ENCODE data around the gene MS4A7. TPM values are rescaled to one million over a fixed set of nuclear protein-coding genes. Genes with fewer than 3 reads are reported as not detected.

The MS4A7 gene
- total RNA-seq, 1 donor: not detected

GRCh38 chr11:60370252-60370810, 8.0 kb upstream of the MS4A7 start:
- DNase-seq (ENCODE audit: low read depth): no peak

GRCh38 chr11:60370811-60371298, 7.5 kb upstream of the MS4A7 start:
- DNase-seq (ENCODE audit: low read depth): peak; percentile 33
- no peak for TF ChIP-seq CTCF (IDR thresholded peaks at IDR 0.05; ENCODE audit: insufficient read depth, low read depth, low read length)

More at GRCh38 chr11:60370252-60370810, 8.0 kb upstream of the MS4A7 start:
- TF ChIP-seq CTCF (IDR thresholded peaks at IDR 0.05; ENCODE audit: insufficient read depth, low read depth, low read length): no peak
- H3K4me3 ChIP-seq (ENCODE audit: low read depth, low read length): no peak overlapping the region

GRCh38 chr11:60371386-60371785, 6.9 kb upstream of the MS4A7 start:
- TF ChIP-seq CTCF (IDR thresholded peaks at IDR 0.05; ENCODE audit: insufficient read depth, low read depth, low read length): no peak
- no peak for DNase-seq (ENCODE audit: low read depth)
- no peak overlapping the region for H3K4me3 ChIP-seq (ENCODE audit: low read depth, low read length)

More at GRCh38 chr11:60370811-60371298, 7.5 kb upstream of the MS4A7 start:
- H3K4me3 ChIP-seq (ENCODE audit: low read depth, low read length): no peak overlapping the region

GRCh38 chr11:60371854-60372253, 6.5 kb upstream of the MS4A7 start:
- no peak for DNase-seq (ENCODE audit: low read depth)
- TF ChIP-seq CTCF (IDR thresholded peaks at IDR 0.05; ENCODE audit: insufficient read depth, low read depth, low read length): no peak
- H3K4me3 ChIP-seq (ENCODE audit: low read depth, low read length): no peak overlapping the region

GRCh38 chr11:60372767-60373166, 5.6 kb upstream of the MS4A7 start:
- no peak overlapping the region for H3K4me3 ChIP-seq (ENCODE audit: low read depth, low read length)
- no peak for TF ChIP-seq CTCF (IDR thresholded peaks at IDR 0.05; ENCODE audit: insufficient read depth, low read depth, low read length)
- DNase-seq (ENCODE audit: low read depth): no peak

- TF ChIP-seq CTCF (IDR thresholded peaks at IDR 0.05; ENCODE audit: insufficient read depth, low read depth, low read length): no peak
- DNase-seq (ENCODE audit: low read depth): no peak
- no peak overlapping the region for H3K4me3 ChIP-seq (ENCODE audit: low read depth, low read length)
These were observed 3.0 kb upstream of the MS4A7 start for GRCh38 chr11:60375316-60375715.

GRCh38 chr11:60376601-60377000, 1.7 kb upstream of the MS4A7 start:
- TF ChIP-seq CTCF (IDR thresholded peaks at IDR 0.05; ENCODE audit: insufficient read depth, low read depth, low read length): no peak

More at GRCh38 chr11:60376601-60377000, 1.7 kb upstream of the MS4A7 start:
- H3K4me3 ChIP-seq (ENCODE audit: low read depth, low read length): no peak overlapping the region
- DNase-seq (ENCODE audit: low read depth): no peak
